Hepatocyte (in vitro differentiated cells): ENCODE data around the gene DGKD.

ENCODE experiments used
- CTCF ChIP-seq: fragments of 200-600 bp; sonication (generic); IDR thresholded peaks from 2 replicates; pipeline ENCODE4 v1.5.1; 2016; ENCODE audit warnings: antibody characterized with exemption, mild to moderate bottlenecking; ENCODE audit not compliant: poor library complexity
- EZH2phosphoT487 ChIP-seq: fragments of 200-600 bp; sonication (generic); IDR thresholded peaks from one replicate; pipeline ENCODE4 v1.6.1; 2018; ENCODE audit warnings: antibody characterized with exemption, mild to moderate bottlenecking, low read depth, moderate library complexity; ENCODE audit not compliant: unreplicated experiment, severe bottlenecking

GRCh38 chr2:233470011-233470687 is 115.9 kb downstream of the DGKD start:
- TF ChIP-seq CTCF = no peak
- no peak for TF ChIP-seq EZH2phosphoT487
